Measurements from ENCODE around the gene ORMDL3.
"Not testable (repeated sequence)": the region's sequence is repeated elsewhere in the genome, so short reads cannot be mapped to it uniquely, and the experiment has no call there.

Gene ORMDL3

DNA sequence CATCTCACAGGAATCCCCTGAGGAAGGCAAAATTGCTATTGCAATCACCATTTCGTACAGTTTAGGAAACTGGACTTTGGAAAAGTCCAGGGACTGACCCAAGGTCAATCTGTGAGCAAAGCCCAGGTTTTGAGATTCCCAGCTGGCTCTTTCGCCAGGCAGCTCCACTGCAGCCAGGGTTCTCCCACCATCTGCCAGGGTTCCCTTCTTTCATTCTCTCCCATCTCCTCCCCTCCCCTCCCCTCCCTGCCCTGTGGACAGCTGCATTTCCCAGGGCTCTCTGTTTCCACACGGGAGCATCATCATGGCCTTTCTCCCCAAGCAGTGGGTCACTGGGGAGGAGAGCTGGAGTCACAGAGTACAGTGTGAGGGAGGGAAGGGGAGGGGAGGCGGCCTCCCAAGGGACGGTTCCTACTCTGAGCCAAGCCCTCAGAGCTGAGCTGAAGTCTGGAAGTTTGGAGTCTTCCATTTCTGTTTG lies 23.5 kb upstream of the ORMDL3 start:
- DNase-seq (ENCODE audit: low read depth in 2 of 2, low spot score in 1 of 2) = no peak

DNA sequence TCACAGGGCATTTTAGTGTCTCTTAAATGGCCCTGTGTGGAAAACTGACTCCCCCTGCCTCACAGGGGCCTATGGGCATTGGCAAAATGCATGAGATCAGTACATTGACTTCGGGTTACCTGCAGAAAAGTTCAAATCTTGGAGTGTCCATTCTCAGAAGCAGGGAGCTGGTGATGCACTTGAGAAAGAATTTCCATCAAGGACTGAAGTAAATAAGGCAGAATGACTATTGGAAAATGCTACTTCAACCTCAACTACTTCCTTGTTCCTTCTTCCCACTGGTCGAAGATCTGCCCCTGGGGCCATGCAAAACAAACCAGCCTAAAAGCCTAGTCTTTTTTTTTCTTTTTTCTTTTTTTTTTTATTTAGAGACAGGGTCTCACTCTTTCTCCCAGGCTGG lies 21.6 kb upstream of the ORMDL3 start:
- DNase-seq (ENCODE audit: low read depth in 2 of 2, low spot score in 1 of 2) = no peak

DNA sequence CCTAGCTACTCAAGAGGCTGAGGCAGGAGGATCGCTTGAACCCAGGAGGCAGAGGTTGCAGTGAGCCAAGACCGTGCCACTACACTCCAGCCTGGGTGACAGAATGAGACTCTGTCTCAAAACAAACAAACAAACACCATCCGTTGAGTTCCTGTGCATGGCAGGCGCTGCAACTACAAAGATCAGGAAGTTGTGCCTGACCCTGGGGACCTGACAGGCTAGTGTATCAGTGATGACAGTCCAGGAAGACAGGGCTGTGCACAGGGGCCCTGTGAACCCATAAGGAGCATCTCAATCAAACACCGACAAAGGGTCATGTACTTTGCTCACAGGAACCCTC lies 21.1 kb upstream of the ORMDL3 start:
- DNase-seq (ENCODE audit: low read depth in 2 of 2, low spot score in 1 of 2) = not testable (repeated sequence)

DNA sequence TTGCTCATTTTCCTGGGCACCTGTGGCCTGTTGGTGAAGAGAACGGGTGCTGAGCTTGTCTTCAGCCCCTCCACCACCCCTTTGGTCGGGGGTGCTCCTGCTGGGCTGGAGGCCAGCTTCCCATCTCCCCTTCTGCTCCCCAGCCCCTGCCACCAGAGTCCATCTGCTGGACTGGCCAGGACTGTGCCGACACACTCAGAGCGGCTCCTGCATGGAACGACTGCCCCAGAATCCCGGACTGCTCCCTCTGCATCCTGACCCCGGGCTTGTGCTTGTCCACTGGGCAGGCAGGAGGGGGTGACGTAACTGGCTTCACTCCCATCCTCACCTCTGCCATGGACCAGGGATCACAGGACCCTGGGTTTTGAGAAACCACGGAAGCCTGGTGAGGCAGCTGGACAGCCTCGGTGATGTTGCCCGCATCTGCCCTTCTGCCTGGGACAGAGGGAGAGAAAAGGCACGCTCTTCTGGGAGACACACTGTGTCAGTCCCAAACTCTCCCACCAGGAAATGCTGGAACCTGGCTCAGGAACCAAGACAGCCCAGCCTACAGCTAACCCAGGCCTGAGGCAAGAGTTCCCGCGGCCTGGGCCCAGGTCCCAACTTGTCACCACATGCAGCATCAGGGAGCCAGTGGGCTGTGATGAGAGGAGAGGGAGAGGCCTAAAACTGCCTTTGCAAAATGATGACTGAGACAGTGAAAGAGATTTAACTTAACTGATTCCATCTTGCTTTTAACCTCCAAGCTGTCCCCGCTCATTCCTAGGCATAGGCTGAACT lies 19.3 kb upstream of the ORMDL3 start:
- no peak for DNase-seq (ENCODE audit: low read depth in 2 of 2, low spot score in 1 of 2)

DNA sequence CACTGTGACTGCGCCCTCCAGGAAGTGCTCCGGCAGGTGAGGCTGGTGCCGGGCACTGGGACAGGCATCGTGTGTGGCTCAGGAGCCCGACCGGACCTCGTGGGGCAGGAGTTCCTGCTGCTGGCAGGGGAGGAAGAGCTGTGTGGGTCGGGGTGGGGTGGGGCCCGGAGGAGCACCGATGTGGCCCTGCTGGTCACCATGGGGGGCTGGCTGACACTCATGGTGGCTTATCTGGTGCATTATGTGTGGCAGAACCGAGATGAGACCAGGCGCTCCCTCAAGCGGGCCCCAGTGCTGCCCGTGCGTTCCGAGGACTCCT lies 17.0 kb upstream of the ORMDL3 start:
- no peak for DNase-seq (ENCODE audit: low read depth in 2 of 2, low spot score in 1 of 2)

DNA sequence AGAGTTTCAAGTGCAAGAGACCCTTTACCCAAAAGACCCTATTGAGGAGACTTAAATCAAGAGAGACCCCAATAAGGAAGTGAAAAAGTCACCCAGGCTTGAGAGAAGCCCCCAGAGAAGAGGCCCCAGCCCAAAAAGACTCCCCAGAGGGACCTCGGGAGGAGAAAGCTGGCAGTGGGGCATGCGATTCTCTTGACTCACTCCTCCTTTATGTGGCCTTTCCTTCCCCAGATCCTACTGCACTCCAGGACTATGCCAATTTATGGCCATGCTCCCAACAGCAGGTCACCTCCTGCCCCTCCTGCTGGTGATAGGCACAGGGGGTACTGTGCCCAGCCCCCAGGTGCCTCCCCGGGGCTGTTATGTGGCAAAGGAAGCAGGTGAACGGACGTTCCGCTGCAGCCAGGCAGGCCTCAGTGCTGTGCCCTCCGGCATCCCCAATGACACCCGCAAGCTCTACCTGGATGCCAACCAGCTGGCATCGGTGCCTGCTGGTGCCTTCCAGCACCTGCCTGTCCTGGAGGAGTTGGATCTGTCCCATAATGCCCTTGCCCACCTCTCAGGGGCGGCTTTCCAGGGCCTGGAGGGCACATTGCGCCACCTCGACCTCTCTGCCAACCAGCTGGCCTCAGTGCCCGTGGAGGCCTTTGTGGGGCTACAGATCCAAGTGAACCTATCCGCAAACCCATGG lies 16.4 kb upstream of the ORMDL3 start:
- DNase-seq (ENCODE audit: low read depth in 2 of 2, low spot score in 1 of 2) = no peak

DNA sequence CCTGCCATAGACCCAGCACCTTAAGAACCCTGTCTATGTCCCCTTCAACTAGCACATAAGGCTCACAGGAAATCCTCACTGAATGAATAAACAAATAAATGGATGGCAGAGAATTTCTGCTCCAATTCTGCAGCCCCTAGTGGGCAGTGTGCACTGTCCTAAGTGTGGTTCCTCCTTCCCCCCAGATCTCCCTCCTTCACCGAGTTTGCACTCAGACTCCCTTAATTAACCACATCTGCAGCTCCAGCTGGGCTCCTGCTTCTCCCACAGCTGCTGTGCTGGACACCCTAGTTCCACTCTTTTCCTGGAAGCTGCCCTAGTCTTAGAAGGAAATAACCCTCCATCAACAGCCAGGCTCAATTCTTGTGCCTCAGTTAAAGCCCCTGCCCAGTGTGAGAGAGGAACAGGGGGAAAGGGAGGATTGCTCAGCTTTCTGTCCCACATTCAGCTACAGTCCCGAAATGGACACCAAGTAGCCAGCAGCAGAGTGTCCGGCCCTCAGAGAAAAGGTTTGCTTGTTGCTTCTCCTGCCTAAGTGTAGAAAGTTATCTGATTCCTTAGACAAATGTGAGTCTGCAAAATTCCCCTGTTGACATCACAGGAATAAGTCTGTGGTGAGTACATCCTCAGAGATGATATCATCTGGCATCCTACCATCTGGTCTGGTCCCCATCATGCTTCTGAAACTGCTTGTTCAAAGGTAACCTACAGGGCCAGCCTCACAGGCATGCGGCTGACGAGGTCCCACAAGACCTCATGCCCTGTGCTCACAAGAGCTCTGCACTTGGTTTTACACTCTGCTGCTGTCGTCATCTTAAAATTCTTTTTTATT lies 12.4 kb upstream of the ORMDL3 start:
- DNase-seq (ENCODE audit: low read depth in 2 of 2, low spot score in 1 of 2) = no peak

DNA sequence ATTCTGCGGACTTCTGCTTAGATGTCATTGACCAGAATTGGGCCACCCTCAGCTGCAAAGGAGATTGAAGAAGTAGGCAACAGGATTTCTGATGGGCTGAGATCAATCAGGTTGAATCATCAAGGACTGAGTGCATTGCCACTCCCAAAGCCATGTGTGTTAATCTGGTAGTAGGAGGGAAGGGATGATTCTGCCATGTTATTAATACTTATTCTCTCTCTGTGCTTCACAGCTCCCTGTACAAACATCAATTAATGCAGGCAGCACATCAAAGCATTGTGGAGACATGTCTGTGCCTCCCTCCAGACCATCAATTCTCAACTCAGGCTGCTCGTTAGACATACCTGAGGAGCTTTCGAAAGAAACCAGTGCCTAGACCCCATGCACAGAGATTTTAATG lies 11.7 kb upstream of the ORMDL3 start:
- no peak for DNase-seq (ENCODE audit: low read depth in 2 of 2, low spot score in 1 of 2)

DNA sequence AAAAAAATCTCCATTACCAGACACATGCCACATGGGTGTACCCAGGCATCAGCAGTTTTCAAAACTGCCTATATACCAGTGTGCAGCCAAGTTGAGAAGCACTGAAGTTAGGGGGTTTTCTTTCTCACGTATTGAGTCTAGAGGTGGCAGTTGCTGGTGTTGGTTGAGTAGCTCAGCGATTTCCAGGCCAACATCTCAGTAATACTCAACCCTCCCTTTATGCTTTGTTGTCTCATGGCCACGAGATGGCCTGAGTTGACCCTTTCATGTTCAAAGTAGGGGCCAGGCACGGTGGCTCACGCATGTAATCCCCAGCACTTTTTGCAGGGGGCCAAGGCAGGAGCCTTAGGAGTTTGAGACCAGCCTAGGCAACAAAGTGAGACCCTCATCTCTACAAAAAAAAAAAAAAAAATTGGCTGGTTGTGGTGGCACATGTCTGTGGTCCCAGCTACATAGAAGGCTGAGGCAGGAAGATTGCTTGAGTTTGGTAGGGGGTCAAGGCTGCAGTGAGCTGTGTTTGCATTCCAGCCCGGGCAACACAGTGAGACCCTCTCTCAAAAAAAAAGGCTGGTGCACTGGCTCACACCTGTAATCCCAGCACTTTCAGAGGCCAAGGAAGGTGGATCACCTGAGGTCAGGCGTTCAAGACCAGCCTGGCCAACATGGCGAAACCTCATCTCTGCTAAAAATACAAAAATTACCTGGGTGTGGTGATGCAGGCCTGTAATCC lies 10.9 kb upstream of the ORMDL3 start:
- no peak for DNase-seq (ENCODE audit: low read depth in 2 of 2, low spot score in 1 of 2)

DNA sequence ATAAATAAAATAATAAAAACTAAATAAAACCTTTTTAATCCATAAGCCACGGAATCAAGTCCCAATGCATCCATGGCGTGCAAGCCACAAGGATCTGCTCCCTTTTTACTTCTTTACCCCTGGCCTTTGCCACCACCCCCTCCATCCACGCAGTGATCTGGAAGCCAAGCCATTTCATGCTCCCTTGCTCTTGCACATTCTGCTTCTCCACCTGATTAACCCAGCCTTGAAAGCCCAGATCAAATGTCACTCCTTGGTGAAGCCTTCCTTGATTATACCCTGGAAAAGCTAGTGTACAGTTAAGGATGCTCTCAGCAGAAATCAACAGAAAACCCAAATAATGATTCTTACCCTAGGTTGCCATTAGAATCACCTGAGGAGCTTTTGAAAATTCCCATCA lies 10.0 kb upstream of the ORMDL3 start:
- DNase-seq (ENCODE audit: low read depth in 2 of 2, low spot score in 1 of 2) = no peak

DNA sequence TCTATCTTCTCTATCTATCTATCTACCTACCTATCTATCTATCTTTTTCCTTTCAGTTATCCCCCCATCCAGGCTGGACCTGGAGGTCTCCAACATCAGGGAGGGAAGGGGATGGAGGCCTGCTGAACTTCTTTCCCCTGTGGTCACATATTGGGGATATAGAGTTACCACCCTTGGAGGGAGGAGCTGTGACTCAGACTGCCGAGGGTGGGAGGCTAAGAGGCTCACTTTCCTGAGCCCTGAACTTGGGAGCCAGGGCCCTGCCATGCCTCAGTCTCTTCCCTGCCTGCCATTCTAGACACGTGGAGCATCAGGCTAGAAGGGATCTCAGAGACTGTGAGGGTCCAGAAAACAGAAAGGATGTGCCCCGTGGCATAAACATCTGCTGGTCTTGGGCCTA lies 8.5 kb upstream of the ORMDL3 start:
- no peak for DNase-seq (ENCODE audit: low read depth in 2 of 2, low spot score in 1 of 2)

DNA sequence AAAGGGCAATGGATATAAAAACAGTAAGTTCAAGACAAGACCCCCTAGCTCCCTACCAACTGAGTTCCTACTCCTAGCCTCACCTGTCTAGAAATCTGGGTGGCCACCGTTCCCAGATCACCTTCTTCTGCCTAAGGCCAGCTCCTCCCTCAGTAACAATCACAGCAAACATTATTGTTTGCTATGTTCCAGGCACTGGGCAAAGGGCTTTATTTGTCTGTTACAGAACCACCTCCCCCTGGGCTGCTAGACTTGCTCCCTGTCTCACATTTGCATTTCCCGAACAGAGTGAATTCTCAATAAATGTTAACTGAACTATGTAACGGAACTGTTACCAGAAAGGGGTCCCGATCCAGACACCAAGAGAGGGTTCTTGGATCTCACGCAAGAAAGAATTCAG lies 6.9 kb upstream of the ORMDL3 start:
- DNase-seq (ENCODE audit: low read depth in 2 of 2, low spot score in 1 of 2) = no peak

DNA sequence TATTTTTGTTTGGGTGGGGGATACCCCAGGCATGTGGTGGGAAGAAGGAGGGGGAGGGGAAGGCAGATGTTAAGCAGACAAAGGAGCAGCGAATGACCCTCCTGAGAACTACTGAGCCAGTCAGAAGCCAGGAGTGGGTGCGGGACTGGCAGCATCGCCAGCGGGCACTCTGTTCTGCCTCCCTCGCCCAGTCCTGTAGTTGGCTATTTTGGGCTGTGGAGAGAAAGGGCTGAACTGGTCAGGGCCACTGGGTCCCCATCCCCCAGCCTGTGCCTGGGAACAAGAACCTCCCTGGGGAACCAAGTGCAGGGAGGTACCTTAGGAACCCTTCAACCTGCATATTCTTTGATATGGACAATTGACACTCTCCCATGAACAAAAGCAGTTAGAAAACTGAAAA lies 6.5 kb upstream of the ORMDL3 start:
- DNase-seq (ENCODE audit: low read depth in 2 of 2, low spot score in 1 of 2) = no peak

DNA sequence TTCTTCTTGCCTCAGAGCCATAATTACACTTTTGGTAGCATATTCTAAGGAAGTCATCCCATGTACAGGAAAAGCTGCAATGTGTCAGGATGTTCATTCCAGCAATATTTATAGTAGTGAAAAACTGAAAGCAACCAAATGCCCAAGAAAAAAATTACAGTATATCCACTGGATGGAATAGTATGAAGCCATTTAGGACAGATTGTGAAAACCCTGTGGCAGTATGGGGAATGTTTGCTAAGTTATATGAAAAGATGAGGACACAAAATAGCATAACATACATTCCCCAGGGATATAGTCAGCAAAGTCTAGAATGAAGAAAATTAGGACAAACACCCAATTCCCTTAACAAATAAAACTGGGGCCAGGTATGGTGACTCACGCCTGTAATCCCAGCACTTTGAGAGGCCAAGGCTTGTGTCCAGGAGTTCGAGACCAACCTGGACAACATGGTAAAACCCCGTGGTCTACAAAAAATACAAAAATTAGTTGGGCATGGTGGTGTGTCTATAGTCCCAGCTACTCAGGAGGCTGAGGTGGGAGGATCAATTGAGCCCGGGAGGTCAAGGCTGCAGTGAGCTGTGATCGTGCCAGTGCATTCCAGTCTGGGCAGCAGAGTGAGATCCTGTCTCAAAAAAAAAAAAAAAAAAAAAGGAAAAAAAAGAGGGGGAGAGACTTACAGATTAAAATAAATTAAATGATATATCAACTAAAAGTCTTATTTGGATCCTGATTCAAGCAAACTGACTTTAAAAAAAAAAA lies 2.4 kb upstream of the ORMDL3 start:
- no peak for DNase-seq (ENCODE audit: low read depth in 2 of 2, low spot score in 1 of 2)

DNA sequence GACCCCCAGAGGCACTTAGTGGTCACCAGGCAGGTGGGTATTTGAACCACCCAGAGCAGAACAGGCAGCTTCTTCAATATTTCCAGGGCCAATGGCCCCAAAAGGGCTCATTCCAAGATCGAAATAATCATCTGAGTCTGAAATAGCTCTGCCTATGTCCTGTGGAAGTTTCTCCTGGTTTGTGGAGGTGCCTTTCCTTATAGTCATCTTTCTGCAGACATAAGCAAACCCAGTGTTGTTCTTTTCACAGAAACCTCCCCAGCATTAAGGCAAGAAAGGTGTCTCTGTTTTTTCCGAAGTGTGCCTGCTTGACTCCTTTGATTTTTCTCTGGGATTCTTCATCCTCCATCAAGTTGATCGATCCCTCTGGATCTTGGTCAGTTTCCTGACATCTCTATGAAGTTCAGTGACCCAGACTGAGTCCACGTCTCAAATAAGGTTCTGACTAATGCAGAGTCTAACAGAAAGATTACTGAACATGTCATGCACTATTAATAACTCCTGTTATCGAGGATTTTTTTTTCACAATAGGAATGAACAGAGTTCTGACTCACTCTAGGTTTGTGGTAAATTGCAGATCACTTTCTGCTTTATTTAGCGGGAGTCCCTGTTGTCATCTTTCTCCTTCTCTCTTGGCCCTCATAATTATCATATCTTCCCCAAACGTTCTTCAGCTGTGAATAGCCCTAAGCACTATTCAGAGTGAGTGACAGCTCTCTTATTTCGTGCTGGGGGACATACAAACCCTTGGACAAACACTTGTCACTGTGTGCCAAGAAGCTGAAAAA lies 1.7 kb upstream of the ORMDL3 start:
- DNase-seq (ENCODE audit: low read depth in 2 of 2, low spot score in 1 of 2) = no peak

DNA sequence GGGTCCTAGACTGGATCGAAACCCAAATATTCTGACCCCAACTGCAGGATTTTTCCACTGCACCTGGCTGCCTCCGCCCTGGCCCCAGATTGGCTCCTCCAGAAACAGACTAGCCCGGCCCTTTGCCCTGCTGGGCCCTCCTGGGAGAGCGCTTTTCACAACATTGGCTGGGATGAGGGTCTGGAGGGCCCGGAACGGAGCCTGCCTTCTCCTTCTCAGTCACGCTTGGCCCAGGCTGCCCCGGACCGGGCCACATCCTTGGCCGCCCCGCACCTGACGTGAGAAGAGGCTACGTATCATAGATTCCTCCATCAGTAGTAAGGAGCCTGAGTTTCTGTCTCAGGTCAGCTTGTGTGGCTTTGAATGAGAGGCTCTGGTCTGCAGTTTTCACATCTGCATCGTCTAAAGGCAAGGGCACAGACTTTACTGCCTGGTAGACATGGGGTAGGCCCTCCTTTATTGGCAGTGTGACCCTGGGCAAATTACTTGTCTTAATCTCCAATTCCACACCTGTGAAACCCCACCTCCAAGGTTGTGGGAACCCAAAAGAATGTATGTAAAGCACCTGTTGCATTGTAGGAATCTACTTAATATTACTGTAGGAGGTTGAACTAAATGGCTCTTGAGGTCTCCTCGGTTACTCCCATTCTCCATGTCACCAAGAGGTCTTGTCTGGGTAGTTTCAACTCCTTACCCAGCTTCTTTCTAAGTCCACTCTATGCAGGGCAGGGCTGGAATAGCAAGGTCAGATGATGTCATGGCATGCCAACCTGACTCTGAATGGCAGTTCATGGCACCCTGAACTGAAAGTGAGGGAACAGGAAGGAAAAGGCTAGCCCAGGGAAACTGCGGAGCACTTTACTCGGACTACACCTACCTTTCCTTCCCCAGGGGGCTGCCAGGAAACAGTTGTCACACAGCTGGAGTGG lies 792 bp upstream of the ORMDL3 start:
- DNase-seq (ENCODE audit: low read depth in 2 of 2, low spot score in 1 of 2) = no peak

DNA sequence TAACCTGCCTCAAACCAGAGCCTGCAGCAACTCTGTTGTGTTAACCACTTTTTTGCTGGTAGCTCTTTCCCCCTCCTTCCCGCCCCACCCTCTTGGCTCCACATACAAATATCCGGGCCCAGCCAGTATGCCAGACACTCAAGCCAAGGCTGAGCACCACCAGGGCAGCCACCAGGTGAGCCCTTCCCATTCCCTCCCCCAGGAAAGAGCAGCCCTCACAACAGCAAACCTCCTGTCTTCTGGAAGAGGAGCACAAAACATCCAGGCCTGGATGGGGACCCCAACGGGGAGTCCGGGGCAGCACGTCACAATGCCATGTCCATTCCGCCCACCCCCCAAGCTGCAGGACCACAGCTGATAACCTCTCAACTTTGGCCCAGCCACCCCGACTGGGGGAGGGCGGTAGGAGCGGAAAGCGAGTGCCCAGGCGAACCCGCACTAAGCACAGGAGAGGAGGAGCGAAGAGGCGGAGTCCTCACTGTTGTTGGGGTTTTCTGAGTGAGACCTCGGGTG lies 757 bp downstream of the ORMDL3 start:
- DNase-seq (ENCODE audit: low read depth in 2 of 2, low spot score in 1 of 2) = peak in 1 of 2 donors; percentile 32

DNA sequence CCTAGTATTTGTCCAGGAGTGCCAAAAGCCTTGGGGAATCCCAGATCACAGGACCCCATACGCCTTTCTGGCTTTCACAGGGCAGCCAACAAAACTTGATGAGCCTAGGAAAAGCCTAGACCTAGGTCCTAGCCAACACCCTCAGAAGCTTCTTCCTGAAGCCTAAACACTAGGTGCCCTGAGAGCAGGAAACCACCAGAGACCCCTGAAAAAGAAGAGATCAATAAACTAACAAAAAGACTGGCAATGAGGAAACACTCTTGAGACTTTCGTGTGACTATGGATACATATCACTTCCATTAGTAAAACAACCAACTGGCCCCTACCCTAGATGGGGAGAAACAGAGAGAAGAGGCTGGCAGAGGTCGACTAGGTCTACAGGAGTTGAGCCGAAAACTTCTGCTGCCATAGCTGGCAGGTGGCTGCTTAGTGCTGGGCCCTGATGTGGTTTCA lies 1.2 kb downstream of the ORMDL3 start:
- no peak for DNase-seq (ENCODE audit: low read depth in 2 of 2, low spot score in 1 of 2)
